ENCODE measurements around the gene CST8.

GRCh38 chr20:23515250-23515939 lies 24.5 kb downstream of the CST8 start:
- TF ChIP-seq CTCF (IDR thresholded peaks at IDR 0.05) (no peak), ATOH8 (CRISPR knock-in tag; IDR thresholded peaks at IDR 0.05; ENCODE audit: low read depth) (no peak), JUNB (IDR thresholded peaks at IDR 0.05) (no peak), MAX (IDR thresholded peaks at IDR 0.05) (no peak), MAFK (IDR thresholded peaks at IDR 0.05; ENCODE audit: partially characterized antibody) (no peak), EP300 (IDR thresholded peaks at IDR 0.05) (no peak), HMGXB4 (CRISPR knock-in tag; IDR thresholded peaks at IDR 0.05; ENCODE audit: borderline replicate concordance) (no peak), ZNF302 (CRISPR knock-in tag; IDR thresholded peaks at IDR 0.05) (no peak), MYC (IDR thresholded peaks at IDR 0.05; ENCODE audit: borderline replicate concordance, low read length) (no peak), TFCP2L1 (CRISPR knock-in tag; IDR thresholded peaks at IDR 0.05) (no peak), RNF2 (IDR thresholded peaks at IDR 0.05; ENCODE audit: borderline replicate concordance, low read depth) (no peak), POLR2A (IDR thresholded peaks at IDR 0.05; ENCODE audit: low read length) (no peak)

All from A549 (cell line).